SKM-1 treated with dmso at 0.1 percent for 144 hours (cell line): Measurements from ENCODE around the gene CXorf51B.
"Not testable (repeated sequence)": the region's sequence is repeated elsewhere in the genome, so short reads cannot be mapped to it uniquely, and the experiment has no call there.

Source experiments
- DNase-seq: peaks from one replicate; lab custom pipeline; 2025; ENCODE audit not compliant: unreplicated experiment; lab: John Stamatoyannopoulos, UW

Gene CXorf51B

DNA sequence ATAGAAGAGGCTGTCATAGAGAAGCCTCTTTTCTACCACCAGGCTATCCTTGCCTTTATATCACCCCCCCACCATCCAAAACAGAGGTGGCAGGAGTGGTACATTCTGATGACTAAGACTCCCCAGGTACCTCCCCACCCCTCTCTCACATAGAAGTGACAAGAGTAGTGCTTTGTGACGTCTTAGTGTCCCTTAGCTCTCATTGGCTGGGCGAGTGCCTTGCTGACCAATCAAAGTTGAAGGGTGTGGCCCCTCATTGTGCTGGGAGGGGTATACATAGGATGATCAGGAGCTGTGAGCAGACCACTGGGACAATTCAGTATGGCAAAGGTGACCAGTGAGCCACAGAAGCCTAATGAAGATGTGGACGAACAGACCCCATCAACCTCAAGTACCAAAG is at the start of gene CXorf51B:
Gene CXorf51B, plus strand, starts transcription at position 301 of the 400 bp plus-strand sequence. Its CDS starts 21 bp downstream, at position 322.
- DNase-seq = not testable (repeated sequence)

DNA sequence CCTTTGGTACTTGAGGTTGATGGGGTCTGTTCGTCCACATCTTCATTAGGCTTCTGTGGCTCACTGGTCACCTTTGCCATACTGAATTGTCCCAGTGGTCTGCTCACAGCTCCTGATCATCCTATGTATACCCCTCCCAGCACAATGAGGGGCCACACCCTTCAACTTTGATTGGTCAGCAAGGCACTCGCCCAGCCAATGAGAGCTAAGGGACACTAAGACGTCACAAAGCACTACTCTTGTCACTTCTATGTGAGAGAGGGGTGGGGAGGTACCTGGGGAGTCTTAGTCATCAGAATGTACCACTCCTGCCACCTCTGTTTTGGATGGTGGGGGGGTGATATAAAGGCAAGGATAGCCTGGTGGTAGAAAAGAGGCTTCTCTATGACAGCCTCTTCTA is 5.1 kb downstream of the CXorf51B start, which contains the start of gene CXorf51A:
Gene CXorf51A, minus strand, starts transcription at position 101 of the 400 bp plus-strand sequence. Its CDS starts 21 bp downstream, at position 80.
- DNase-seq = not testable (repeated sequence)

DNA sequence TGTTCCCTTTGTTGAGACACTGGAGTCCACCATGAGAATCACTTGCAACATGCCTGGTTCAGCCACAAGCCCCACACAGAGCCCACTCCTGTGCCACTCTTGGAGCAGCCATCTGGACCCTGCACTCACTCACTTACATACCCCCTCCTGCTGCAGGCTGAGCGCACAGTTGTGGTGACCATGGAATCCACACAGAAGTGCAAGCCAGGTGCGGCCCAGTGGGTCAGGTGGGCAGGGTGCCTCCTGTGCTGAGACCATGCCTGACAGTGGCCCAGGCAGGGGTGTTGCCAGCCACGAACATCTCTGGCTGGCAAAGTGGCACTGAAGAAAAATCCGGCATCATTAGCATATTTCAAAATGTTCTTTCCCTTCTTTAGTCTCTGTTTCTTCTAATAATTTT is 22.4 kb downstream of the CXorf51B start:
- no peak for DNase-seq

DNA sequence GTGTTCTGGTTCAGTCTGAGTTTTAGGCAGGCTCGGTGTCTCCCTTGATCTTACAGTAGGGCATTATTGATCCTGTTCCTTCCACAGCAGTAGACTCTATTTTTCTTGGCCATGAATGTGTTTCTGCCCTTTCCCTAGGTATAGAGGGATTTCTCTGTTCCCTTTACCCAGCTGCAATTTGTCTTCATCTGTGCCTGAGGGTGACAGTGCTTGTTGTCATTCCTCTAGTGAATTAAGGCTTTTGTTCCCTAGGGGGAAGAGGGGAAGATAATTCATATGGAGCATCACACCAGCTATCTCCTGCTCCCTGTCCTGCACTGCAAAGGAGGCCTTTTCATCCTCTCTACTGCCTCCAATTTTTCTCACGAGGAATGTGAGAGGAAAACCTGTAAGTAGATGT is 44.7 kb downstream of the CXorf51B start:
- DNase-seq = no peak
